GM19239 (cell line): ENCODE measurements around the gene AHCYL1.
"Not testable (repeated sequence)": the region's sequence is repeated elsewhere in the genome, so short reads cannot be mapped to it uniquely, and the experiment has no call there.

ENCODE experiments used
- DNase-seq: peaks from one replicate; pipeline ENCODE4 v3.0.0; 2011; ENCODE audit warnings: low spot score; ENCODE audit not compliant: insufficient read length
- FAIRE-seq: peaks from 2 replicates; lab custom pipeline; 2011; peaks lifted over from hg19 to GRCh38; lab: Jason Lieb, UNC

AHCYL1 gene

DNA sequence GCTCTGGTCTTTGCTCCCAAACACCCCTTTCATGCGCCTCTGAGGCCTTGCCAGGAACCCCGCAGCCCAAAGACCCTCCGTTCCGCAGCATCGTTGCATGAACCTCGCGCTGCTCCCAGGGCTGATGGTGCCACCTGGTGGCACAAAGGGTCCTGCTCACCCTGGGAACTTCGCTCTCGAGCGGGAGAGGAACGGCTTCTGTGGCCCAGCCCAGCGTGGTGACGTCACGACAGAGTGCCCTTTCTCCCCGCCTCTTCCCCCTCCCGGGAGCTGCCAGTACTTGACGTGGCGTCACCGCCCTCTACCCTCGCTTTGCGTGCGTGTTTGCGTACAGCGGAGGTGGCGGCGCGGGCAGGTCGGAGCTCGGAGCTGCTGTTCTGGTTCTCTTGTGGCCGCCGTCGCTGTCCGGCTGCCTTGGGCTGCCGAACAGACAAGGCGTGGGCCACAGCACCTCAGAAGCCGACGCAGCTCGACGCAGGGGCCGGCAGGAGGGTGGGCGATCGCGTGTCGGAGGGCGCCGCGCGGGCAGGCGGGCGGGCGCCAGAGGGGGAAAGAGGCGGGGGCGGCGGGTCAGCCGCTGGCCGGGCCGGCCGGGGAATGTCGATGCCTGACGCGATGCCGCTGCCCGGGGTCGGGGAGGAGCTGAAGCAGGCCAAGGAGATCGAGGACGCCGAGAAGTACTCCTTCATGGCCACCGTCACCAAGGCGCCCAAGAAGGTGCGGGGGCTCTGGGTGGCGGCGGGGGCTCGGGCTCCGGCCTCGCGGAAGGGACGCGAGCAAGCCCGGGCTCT, at the start of gene AHCYL1:
AHCYL1 (plus strand) TSS at position 310 of the 791 bp plus-strand sequence; CDS start at position 598, 288 bp downstream.
- DNase-seq = peak; percentile 98
- FAIRE-seq = peak; percentile 89

- no peak for FAIRE-seq
Measured at GRCh38 chr1:109935451-109935900, 49.1 kb upstream of the AHCYL1 start.

GRCh38 chr1:109937738-109938137, 46.8 kb upstream of the AHCYL1 start:
- FAIRE-seq = no peak

More at GRCh38 chr1:109935451-109935900, 49.1 kb upstream of the AHCYL1 start:
- DNase-seq = no peak

DNA sequence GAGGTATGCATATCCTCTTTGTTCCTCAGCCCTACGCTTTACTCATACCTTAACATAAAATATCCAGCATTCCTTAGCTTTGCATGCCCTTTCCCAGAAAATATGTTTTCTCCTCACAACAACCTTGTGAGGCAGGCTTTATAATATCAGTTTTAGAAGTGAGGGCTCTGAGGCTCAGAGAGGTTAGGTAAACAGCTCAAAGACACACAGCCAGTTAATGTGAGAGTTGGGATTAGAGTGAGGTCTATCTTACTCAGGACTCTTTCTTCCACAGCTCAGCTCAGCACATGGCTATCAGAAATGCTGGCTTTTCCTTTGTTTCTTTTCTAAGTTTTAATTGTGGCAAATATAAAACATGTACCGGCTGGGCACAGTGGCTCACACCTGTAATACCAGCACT, 46.0 kb upstream of the AHCYL1 start:
- DNase-seq = no peak

More at GRCh38 chr1:109937738-109938137, 46.8 kb upstream of the AHCYL1 start:
- no peak for DNase-seq

DNA sequence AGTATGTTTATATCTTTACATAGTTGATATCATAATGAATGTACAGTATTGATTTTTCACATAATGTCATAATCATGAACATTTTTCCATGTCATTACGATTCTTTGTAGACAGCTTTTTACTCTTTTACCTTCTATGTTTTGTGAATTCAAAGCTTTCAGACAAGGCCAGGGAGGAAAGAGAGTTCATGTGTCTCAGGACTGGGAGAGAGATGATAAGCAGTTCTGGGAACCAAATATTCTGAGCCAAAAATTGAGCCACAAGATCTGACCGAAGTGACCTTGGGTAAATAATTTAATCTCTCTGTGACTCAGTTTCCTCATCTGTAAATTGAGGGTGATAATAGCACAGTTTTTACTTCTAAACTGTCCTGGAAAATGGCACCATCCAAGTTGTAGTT, 42.1 kb upstream of the AHCYL1 start:
- DNase-seq = no peak
- FAIRE-seq = no peak

More for the DNA sequence above, 46.0 kb upstream of the AHCYL1 start:
- no peak for FAIRE-seq

- FAIRE-seq = no peak
Measured at GRCh38 chr1:109944541-109944940, 40.0 kb upstream of the AHCYL1 start.

DNA sequence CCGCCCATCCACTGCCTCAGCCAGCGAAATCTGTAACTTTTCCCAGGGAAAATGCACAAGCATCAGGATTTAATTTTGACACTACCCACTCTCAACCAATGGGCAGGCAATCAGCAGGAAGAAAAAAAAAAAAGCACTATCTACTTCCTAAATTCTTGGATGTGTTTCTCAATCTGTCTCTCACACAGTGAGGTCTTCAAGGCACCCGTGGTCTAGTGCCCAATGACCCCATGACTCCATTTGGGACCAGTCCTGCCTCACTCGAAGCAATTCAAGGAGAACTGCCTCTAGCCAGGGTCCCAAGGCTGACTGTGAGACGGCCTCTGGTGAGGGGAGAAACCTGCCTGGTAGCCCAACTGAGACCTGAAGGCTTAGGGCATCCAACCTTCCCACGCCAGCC, 38.1 kb upstream of the AHCYL1 start:
- FAIRE-seq (no peak), DNase-seq (no peak)

More at GRCh38 chr1:109944541-109944940, 40.0 kb upstream of the AHCYL1 start:
- no peak for DNase-seq

DNA sequence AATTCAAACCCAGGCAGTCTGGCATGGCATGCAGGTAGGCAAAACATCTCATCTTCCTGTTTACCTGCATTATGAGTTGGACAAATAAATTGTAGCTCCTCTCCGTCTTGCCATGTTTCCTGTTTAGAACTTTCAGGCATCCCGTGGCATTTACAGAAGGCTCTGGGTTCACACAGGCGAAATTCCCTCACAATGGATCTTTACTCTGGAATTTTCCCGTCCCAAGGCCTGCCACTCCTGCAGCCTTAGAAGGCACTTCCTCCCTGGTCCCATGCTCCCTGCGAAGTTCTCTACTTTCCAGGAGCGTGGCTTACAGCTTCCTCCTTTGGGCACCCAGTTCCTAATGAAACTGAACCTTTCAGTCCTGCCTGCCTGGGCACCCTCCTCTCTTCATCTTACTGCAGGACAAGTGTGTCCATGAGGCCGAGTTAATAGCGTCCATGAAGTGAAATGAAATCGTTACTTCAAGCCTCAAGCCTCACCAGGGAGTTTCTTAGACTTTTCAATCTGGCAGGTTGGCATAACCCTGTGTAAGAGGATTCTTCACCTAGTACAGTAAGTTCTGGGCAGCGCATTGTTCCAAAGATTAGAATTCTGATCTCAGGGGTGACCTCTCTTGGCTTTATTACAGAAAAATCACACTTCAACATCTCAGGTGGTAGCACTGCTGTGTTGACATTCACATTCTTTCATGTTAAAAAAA, 36.8 kb upstream of the AHCYL1 start:
- FAIRE-seq (no peak), DNase-seq (no peak)

DNA sequence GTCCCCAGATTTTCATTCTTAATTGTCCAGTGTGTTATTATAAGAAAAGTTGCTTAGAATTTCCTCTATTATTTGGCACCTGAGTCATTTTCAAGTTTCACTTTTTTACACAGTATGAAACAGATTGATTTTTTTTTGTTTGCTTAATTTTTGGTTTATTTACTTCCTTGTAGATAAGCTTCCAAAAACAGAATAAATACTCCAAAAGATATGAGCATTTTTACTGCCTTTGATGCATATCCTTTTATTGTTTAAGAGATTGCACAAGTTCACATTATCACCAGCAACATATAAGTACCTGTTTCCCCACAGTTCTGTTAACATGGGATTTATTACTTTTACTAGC, 36.3 kb upstream of the AHCYL1 start:
- DNase-seq (no peak), FAIRE-seq (no peak)

GRCh38 chr1:109950038-109950437, 34.5 kb upstream of the AHCYL1 start:
- no peak for FAIRE-seq
- DNase-seq = no peak

GRCh38 chr1:109950509-109950908, 34.1 kb upstream of the AHCYL1 start:
- FAIRE-seq = no peak
- DNase-seq = no peak

GRCh38 chr1:109951501-109951900, 33.1 kb upstream of the AHCYL1 start:
- not testable (repeated sequence) for FAIRE-seq, DNase-seq

GRCh38 chr1:109954041-109954512, 30.5 kb upstream of the AHCYL1 start:
- no peak for FAIRE-seq
- DNase-seq = no peak

DNA sequence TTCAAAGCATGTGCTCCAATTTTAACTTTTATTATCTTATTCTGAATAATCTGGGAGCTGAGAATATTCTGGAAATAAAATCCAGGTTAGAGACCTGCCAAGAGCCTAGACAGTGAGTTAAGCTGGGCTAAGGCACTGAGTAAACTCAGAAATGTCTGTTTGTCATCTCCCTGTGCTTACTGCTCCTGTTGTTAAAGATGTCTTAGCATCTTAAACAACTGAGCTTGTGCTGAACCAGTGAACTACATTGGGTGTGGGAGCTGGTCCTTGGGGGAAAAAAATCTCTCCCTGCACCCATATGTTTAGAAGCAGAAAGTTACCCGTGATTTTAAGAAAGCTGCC, 25.0 kb upstream of the AHCYL1 start:
- DNase-seq (no peak), FAIRE-seq (no peak)

- FAIRE-seq (no peak), DNase-seq (no peak)
Measured at GRCh38 chr1:109959974-109960744, 24.4 kb upstream of the AHCYL1 start.

DNA sequence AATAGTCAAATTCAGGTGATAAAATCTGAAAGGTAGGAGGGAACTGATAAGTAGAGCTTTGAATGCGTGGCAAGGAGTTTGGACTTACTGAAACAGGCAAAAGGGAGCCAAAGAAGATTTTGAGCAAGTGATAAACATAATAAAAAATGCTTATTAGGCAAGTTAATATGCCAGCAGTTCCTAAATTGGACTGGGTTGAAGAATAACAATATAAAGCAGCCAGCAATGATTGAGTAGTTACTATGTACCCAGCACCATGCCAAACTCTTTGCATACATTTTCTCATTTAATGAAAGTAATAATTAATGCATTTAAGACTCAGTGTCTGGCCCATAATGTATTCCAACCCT, 23.8 kb upstream of the AHCYL1 start:
- DNase-seq = no peak
- FAIRE-seq = no peak

DNA sequence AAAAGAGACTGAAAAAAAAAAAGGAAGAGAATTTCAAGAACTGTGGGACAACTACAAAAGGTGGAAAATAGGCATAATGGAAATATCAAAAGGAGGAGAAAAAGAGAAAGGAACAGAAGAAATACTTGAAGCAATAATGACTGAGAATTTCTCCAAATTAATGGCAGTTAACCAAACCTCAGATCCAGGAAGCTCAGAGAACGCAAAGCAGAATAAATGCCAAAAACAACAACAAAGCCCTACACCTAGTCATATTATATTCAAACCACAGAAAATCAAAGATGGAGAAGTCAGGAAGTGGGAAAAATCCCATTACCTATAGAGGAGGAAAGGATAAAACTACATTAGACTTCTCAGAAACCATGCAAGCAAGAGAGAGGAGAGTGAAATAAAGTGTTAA, 20.7 kb upstream of the AHCYL1 start:
- DNase-seq (no peak), FAIRE-seq (no peak)

DNA sequence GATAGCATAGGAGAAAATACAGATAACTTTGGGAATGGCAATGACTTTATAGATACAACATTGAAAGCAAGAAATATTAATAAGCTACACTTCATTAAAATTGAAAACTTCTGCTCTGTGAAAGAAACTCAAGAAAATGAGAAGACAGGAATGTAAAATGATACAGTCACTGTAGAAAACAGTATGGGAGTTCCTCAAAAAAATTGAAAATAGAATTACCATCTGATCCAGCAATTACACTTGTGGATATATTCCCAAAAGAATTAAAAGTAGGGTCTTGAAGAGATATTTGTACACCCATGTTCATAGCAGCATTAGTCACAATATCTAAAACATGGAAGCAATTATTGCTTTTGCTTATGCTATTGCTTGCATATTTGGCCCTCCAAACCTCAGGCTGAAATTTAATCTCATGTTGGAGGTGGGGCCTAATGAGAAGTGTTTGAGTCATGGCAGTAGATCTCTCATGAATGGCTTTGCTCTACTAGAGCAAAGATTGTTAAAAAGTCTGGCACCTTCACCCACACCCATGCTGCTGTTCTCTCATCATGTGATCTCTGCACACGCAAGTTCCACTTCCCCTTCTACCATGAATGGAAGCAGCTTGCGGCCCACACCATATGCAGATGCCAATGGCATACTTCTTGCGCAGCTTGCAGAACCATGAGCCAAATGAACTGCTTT, 15.3 kb upstream of the AHCYL1 start:
- DNase-seq (no peak), FAIRE-seq (no peak)

DNA sequence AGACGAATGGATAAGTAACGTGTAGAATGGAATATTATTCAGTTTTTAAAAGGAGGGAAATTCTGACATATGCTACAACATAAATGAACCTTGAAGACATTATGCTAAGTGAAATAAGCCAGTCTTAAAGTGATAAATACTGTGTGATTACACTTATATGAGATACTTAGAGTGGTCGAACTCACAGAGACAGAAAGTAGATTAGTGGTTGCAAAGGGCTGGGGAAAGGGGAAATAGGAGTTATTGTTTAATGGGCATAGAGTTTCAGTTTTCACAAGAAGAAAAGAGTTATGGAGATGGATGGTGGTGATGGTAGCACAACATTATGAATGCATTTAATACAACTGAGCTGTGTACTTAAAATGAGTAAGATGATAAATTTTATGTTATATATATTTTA, 14.7 kb upstream of the AHCYL1 start:
- FAIRE-seq (no peak), DNase-seq (no peak)

DNA sequence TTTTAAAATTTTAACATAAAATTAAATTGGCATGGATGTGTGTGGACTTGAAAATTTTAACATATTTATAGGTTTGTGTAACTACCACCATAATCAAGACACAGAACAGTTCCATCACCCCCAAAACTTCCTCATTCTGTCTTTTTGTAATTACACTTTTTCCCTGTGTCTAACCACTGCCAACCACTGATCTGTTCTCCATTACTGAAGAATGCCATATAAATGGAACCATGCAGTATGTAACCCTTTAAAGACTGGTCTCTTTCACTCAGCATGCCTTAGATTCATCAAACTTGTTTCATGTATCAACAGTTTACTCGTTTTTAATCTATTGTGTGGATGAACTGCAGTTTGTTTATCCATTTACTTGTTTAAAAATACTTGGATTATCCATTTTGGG, 13.0 kb upstream of the AHCYL1 start:
- FAIRE-seq (no peak), DNase-seq (no peak)
